HepG2 (cell line): Measurements from ENCODE around the gene CRAT. TPM values are rescaled to one million over a fixed set of nuclear protein-coding genes. Genes with fewer than 3 reads are reported as not detected.

Source experiments
- ATF6 ChIP-seq: sonication (generic); formaldehyde crosslinking; conservative IDR thresholded peaks from 2 replicates; pipeline ENCODE4 v1.4.0; 2020; ENCODE audit warnings: missing genetic modification reagents
- BORCS8-MEF2B ChIP-seq: sonication (generic); formaldehyde crosslinking; IDR thresholded peaks from 2 replicates; pipeline ENCODE4 v1.8.0; 2022; ENCODE audit warnings: mild to moderate bottlenecking, missing genetic modification reagents
- BRF2 ChIP-seq: sonication (generic); formaldehyde crosslinking; IDR thresholded peaks from 2 replicates; pipeline ENCODE4 v1.8.1; 2022; ENCODE audit warnings: mild to moderate bottlenecking, missing genetic modification reagents
- DRAP1 ChIP-seq: IDR thresholded peaks from 2 replicates; pipeline ENCODE4 v1.6.1; 2016; ENCODE audit warnings: missing genetic modification reagents, missing compliant biosample characterization
- GATA4 ChIP-seq: sonication (generic); IDR thresholded peaks from 2 replicates; pipeline ENCODE4 v1.6.1; 2016; ENCODE audit warnings: antibody characterized with exemption, low read depth, borderline replicate concordance
- GATAD1 ChIP-seq: IDR thresholded peaks from 2 replicates; pipeline ENCODE4 v1.6.1; 2016; ENCODE audit warnings: missing genetic modification reagents, missing compliant biosample characterization
- HDAC1 ChIP-seq: sonication (generic); formaldehyde crosslinking; IDR thresholded peaks from 2 replicates; pipeline ENCODE4 v1.5.1; 2020; ENCODE audit warnings: mild to moderate bottlenecking, missing genetic modification reagents
- KDM3A ChIP-seq: IDR thresholded peaks from 2 replicates; pipeline ENCODE4 v1.6.1; 2018; ENCODE audit warnings: low read depth, missing compliant biosample characterization
- MTERF4 ChIP-seq: sonication (generic); formaldehyde crosslinking; IDR thresholded peaks from 2 replicates; pipeline ENCODE4 v1.8.0; 2023; ENCODE audit warnings: mild to moderate bottlenecking, missing genetic modification reagents
- PCBP2 ChIP-seq: fragments of 200-400 bp; formaldehyde crosslinking; optimal IDR thresholded peaks from 2 replicates; pipeline ENCODE3; 2018; ENCODE audit warnings: low read length, low read depth; ENCODE audit not compliant: poor library complexity, severe bottlenecking
- PRDM15 ChIP-seq: sonication (generic); formaldehyde crosslinking; IDR thresholded peaks from 2 replicates; pipeline ENCODE4 v1.4.0; 2020; ENCODE audit warnings: missing genetic modification reagents
- RNF2 ChIP-seq: fragments of 450-650 bp; conservative IDR thresholded peaks from 2 replicates; pipeline ENCODE4 v1.6.1; 2016; ENCODE audit warnings: low read depth
- SMAD9 ChIP-seq: sonication (generic); formaldehyde crosslinking; IDR thresholded peaks from 2 replicates; pipeline ENCODE4 v1.5.1; 2020; ENCODE audit warnings: mild to moderate bottlenecking, missing genetic modification reagents
- TAF1 ChIP-seq: sonication (generic); formaldehyde crosslinking; IDR thresholded peaks from 2 replicates; pipeline ENCODE4 v1.4.0; 2020; ENCODE audit warnings: missing genetic modification reagents
- TEAD2 ChIP-seq: sonication (generic); formaldehyde crosslinking; IDR thresholded peaks from 2 replicates; pipeline ENCODE4 v1.9.0; 2021; ENCODE audit warnings: missing genetic modification reagents
- ZBTB43 ChIP-seq: sonication (generic); formaldehyde crosslinking; conservative IDR thresholded peaks from 2 replicates; pipeline ENCODE4 v1.4.0; 2020; ENCODE audit warnings: missing genetic modification reagents
- ZFP90 ChIP-seq: sonication (generic); formaldehyde crosslinking; IDR thresholded peaks from 2 replicates; pipeline ENCODE4 v1.8.0; 2022; ENCODE audit warnings: missing genetic modification reagents, mild to moderate bottlenecking, inconsistent platforms, borderline replicate concordance
- ZNF24 ChIP-seq: fragments of 450-650 bp; IDR thresholded peaks from 2 replicates; pipeline ENCODE4 v1.6.1; 2017; ENCODE audit warnings: antibody characterized with exemption, mild to moderate bottlenecking
- ZNF343 ChIP-seq: sonication (generic); formaldehyde crosslinking; IDR thresholded peaks from 2 replicates; pipeline ENCODE4 v1.4.0; 2020; ENCODE audit warnings: mild to moderate bottlenecking, missing genetic modification reagents
- ZNF572 ChIP-seq: sonication (generic); formaldehyde crosslinking; IDR thresholded peaks from 2 replicates; pipeline ENCODE4 v1.5.1; 2020; ENCODE audit warnings: mild to moderate bottlenecking, missing genetic modification reagents
- ZNF615 ChIP-seq: sonication (generic); formaldehyde crosslinking; IDR thresholded peaks from 2 replicates; pipeline ENCODE4 v1.5.0; 2020; ENCODE audit warnings: mild to moderate bottlenecking, missing genetic modification reagents, borderline replicate concordance
- ZNF816 ChIP-seq: sonication (generic); formaldehyde crosslinking; IDR thresholded peaks from 2 replicates; pipeline ENCODE4 v1.8.0; 2022; ENCODE audit warnings: missing genetic modification reagents, mild to moderate bottlenecking, borderline replicate concordance
- polyA plus RNA-seq, 8 experiments: library from polyadenylated mRNA; depleted of rRNA in 3 of 8; stranded (reverse) in 7 of 8; unstranded in 1 of 8; fragments of >200 nt; fragmentation: Illumina TruSeq in 4 of 8; extraction: Trizol in 4 of 8; gene quantifications; 2 replicates each; pipeline versions ENCODE4 v1.2.1 to v1.2.3, GENCODE V29; 2011 to 2016; ENCODE audit warnings: low read depth in 4 of 8, missing spikeins in 1 of 8, mixed read lengths in 1 of 8; ENCODE audit not compliant: insufficient read depth in 1 of 8
- total RNA-seq, 5 experiments: library from RNA; depleted of rRNA; stranded (reverse); fragments of >200 nt; fragmentation: Illumina TruSeq; extraction: Trizol; gene quantifications; 2 replicates each; pipeline ENCODE4 v1.2.3, GENCODE V29; 2016; ENCODE audit warnings: low read depth in 1 of 5

The CRAT gene
- total and polyA plus RNA-seq, 2 of the 13 experiments (the other 11 are each of a cell fraction or from before 2014, with no cell fraction given): 26.1 to 26.6 TPM

GRCh38 chr9:129139993-129140396 lies 29.4 kb upstream of the CRAT start (continued):
- TF ChIP-seq ATF6 (no peak), KDM3A (CRISPR knock-in tag) (no peak), TAF1 (peak; percentile 66; the same call in 1 of the 2 replicates), ZBTB43 (CRISPR knock-in tag) (0 out of 2 replicates have a peak, but pooled peaks have one; percentile 22), HDAC1 (no peak), DRAP1 (peak; percentile 58; the same call in 1 of the 2 replicates), SMAD9 (CRISPR knock-in tag) (no peak), ZFP90 (CRISPR knock-in tag) (no peak), BORCS8-MEF2B (CRISPR knock-in tag) (no peak), MTERF4 (CRISPR knock-in tag) (no peak; the same call in 1 of the 2 replicates), GATA4 (no peak), ZNF816 (CRISPR knock-in tag) (no peak), RNF2 (no peak), ZNF24 (0 out of 2 replicates have a peak, but pooled peaks have one; percentile 20), GATAD1 (CRISPR knock-in tag) (no peak; the same call in 1 of the 2 replicates), PRDM15 (CRISPR knock-in tag) (no peak), PCBP2 (no peak), ZNF572 (CRISPR knock-in tag) (no peak), BRF2 (CRISPR knock-in tag) (no peak), ZNF343 (no peak), TEAD2 (CRISPR knock-in tag) (no peak), ZNF615 (CRISPR knock-in tag) (0 out of 2 replicates have a peak, but pooled peaks have one; percentile 12)
